ENCODE data around the gene OSBPL1A.
"Not testable (repeated sequence)": the region's sequence is repeated elsewhere in the genome, so short reads cannot be mapped to it uniquely, and the experiment has no call there.

The OSBPL1A gene

DNA sequence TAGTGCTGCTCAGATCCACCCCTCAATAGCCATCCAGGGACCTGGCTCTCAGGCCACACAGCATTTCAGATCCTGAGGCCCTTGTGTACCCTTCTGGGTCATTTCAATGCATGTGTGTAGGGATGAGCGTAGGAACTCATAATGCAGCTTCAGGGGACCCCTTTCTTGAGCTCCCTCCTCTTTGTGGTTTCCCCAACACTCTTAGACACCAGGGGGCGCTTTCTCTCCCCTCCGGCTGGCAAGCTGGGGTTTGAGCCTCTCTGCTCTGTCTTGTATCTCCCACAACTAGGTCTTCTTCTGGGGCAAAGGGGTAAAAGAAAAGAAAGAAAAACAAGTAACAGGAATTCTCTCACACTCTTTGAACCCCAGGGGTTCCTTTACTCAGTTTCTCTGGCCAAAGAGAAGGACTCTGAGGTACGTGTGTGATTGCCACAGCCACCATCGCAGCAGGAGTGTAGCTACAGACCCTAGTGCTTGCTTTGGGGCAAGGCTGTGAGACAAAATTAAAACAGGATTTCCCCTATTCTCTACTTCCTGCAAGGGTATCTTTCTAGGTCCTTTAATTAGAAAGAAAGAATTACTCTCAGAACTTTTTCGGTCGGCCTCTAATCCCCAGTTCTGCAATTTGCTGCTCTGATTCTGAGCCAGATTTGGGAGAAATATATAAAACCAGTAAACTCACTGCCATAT is 220.8 kb downstream of the OSBPL1A start:
- peak; percentile 42 for DNase-seq

GRCh38 chr18:24173997-24174396 is 223.6 kb downstream of the OSBPL1A start:
- no peak for DNase-seq

GRCh38 chr18:24170360-24170759 is 227.3 kb downstream of the OSBPL1A start:
- DNase-seq, result no peak

- no peak for DNase-seq
Observed at GRCh38 chr18:24168496-24168895, 229.1 kb downstream of the OSBPL1A start.

DNA sequence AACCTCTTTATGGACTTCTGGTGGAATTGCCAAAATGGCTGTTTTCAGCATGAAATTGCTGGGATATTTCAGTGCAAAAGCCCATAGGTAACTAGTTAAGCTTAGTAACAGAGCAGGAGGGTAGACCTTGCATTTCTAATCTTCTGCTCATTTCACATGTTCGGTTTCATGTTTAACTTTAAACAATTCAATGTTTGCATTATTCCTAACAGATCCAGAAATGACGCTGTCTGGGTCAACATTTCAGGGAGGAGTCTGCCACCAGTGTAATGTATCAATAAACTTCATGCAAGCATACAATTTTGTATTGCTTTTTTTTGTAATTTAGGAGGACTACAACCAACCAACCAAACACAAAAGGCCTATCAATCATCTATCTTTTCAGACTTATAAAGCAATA is 236.3 kb downstream of the OSBPL1A start:
- no peak for DNase-seq

GRCh38 chr18:24160086-24160485 is 237.5 kb downstream of the OSBPL1A start:
- DNase-seq, result no peak

- DNase-seq, result no peak
Observed at GRCh38 chr18:24157855-24158254, 239.8 kb downstream of the OSBPL1A start.

DNA sequence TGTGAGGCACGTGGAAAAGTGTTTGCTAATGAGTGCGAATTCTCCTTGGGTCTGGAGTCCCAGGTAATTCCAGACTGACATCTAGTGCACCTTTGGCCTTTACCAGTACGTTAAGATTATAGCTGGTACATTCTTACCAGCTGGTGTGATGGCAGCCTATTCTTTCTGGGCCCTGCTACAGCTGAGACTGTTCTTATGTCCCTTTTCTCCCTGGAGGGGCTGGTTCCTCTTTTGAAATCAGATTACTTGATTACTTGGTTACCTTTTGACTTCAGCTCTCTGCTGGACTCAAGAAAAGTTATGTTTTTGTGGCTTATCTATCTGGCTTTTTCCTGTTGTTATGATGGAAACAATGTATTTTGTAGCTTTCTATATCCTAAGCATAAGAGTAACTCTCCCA is 244.2 kb downstream of the OSBPL1A start:
- no peak for DNase-seq

DNA sequence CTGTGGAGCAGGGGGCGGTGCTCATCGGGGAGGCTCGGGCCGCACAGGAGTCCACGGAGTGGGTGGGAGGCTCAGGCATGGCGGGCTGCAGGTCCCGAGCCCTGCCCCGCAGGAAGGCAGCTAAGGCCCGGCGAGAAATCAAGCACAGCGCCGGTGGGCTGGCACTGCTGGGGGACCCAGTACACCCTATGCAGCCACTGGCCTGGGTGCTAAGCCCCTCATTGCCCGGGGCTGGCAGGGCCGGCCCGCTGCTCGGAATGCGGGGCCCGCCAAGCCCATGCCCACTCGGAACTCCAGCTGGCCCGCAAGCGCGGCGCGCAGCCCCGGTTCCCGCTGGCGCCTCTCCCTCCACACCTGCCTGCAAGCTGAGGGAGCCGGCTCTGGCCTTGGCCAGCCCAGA is 248.0 kb downstream of the OSBPL1A start:
- not testable (repeated sequence) for DNase-seq

DNA sequence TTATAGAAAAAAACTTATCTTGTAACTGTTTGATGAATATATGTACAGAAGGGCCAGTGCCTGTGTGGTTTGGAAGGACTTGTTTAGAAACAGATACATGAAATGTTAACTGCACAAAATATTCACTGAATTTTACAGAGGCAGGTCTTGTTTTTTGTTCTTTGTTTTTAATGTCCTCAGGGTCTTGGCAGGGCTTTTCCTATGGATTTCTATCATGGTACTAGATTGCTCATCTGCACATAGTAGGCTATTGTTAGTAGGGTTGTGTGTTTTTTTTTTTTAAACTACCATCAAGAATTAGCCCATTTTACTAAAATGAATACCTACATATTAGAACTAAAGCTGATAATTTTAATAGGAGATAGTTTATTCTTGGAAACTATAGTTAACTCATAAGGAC is 255.2 kb downstream of the OSBPL1A start:
- DNase-seq, result no peak

DNA sequence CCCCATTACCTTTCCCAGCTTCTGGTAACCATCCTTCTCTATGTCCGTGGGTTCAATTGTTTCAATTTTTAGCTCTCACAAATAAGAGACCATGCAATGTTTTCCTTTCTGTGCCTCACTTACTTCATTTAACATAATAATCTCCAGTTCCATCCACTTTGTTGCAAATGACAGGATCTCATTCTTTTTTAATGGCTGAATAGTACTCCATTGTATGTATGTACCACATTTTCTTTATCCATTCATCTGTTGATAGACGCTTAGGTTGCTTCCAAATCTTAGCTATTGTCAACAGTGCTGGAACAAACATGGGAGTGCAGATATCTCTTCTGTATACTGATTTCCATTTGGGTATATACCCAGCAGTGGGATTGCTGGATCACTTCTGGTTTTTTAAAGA is 256.9 kb downstream of the OSBPL1A start:
- DNase-seq, result no peak

DNA sequence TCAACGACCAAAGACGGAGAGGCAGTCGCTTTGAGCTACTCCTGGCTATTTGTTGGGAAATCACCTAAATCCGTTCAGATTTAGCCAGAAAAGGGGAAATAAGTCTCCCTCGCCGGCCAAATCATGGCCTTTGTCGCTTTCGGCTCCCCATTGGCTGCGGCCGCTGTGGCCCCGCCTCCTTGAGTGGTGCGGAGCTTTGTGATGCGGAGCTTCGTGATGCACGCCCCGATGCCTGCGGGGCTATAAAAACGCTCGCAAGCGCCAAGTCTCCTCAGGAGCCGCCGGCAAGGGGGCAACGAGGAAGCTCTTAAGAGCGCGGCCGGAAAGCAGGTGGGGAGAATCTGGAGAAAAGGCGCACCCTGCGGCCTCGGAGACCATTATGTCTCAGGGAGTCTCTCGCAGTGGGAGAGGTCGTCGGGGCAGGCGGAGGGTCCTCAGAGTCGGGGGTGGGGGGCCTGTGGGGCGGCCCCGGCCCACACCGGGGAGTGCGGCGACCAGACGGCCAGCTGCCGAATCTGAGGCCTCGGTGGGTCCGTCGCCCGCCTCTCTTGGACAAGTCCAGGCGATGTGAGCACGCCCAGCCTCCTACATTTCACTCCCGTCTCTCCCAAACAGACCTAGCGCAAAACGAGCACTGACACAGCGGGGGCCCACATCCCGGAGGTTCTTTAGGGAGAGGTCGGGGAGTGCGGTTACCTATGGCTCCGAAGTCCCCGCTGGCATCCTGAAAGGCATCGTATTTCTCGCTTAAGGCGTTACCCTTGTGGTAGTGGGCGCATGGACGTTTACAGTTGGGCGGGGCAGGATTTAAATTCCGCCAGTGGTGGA is 258.6 kb downstream of the OSBPL1A start, which contains the start of gene CABYR:
TSS of gene CABYR (plus strand) at position 274 of the 828 bp plus-strand sequence. CDS start 4,053 bp downstream, outside the sequence.
- DNase-seq, result peak; percentile 92

DNA sequence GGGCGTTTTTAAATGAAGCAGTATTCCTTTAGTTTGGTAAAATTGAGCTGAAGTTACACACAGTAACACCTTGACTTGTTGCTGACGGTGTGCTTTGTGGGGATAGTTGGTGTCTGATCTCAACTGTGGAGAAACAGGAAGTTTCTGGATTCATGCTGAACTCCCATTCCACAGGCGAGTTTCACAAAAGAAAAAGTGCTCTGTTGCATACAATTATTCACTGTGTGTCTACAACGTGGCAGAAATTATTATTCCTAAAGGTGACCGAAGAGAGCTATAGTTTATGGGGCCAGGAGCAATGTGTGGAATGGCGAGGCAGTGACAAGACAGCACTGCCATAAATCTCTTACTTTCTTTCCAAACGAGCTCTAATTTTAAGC is 259.2 kb downstream of the OSBPL1A start:
- no peak for DNase-seq

- no peak for DNase-seq
Observed at GRCh38 chr18:24136967-24137373, 260.7 kb downstream of the OSBPL1A start.

DNA sequence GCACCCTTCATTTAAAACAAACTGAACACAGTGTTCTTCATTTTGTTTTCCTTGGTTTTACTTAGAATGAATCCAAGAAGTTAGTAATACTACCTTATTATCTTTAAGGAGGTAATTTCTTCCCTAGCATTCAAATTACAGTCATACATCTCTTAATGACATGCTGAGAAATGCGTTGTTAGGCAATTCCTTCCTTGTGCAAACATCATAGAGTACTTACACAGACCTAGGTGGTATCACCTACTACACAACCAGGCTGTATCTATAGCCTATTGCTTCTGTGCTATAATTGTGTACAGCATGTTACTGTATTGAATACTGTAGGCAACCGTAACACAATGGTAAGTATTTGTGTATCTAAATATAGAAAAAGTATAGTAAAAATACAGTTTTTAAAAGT is 267.1 kb downstream of the OSBPL1A start:
- DNase-seq, result no peak

DNA sequence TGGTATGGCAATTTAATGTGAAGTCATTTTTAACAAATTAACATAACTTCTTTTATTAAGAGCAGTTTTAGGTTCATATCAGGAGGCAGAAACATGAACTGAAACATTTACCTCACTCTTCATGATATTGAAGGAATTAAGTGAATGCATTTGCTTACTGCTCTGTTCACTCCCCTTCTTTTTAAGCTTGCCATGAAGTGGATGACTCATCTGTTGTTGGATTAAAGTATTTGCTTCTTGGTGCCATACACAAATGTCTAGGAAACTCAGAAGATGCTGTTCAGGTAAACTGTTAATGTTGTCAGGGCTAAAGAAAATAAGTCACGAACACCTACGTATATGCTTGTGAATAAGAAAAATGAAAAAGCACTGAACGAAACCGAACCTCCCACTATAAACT is 268.9 kb downstream of the OSBPL1A start:
- DNase-seq, result no peak

- DNase-seq, result no peak
Observed at GRCh38 chr18:24127735-24128134, 269.9 kb downstream of the OSBPL1A start.

DNA sequence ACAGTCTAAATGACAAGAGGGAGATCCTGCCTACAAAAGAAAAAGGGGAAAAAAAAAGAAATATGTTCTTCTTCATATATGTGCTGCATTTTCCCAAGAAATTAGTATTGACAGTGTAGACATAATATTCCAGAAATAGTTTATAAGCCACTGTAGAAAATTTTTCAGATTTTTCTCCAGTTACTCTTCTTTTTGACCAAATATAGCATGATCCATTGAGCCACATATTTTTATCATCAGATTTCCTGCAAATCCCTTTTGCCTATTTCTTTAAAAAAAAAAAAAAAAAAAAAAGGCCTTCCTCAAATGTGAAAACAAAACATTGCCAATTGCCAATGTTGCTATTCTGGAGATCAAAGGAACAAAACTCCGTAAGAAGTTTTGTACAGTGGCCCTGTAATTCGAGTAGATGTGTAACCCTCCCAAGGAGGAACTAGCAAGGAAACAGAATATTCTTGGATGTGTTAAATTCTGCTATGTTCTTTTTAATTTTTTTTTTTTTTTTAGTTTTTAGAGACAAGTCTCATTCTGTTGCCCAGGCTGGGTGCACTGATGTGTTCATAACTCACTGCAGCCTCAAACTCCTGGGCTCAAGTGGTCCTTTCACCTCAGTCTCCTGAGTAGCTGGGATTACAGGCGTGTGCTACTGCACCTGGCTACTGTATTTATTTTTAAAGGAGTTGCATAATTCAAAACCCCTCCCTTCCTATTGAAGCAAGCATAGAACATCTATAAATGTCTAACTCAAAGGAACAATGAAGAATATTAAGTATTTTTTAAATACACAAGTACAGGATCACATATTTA is 271.3 kb downstream of the OSBPL1A start:
- DNase-seq, result no peak

DNA sequence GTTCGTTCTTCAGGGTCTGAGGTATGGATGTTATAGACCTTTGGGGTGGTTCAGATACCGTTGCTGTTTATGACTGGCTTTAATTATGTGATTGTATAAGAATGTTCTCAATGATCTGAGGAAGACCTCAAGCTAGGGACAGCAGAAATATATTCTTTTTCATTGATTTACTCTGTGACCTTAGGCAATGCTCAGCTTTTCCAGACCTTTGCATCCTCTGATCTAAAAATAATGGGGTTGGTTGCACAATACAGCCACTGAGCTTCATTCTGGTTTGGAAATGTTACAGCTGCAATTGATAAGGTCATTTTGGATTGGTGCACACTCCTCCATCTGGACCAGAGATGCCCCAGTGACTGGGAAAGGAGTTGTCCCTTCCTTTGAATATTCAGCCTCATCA is 276.0 kb downstream of the OSBPL1A start:
- DNase-seq, result no peak

GRCh38 chr18:24120676-24121075 is 276.9 kb downstream of the OSBPL1A start:
- no peak for DNase-seq

DNA sequence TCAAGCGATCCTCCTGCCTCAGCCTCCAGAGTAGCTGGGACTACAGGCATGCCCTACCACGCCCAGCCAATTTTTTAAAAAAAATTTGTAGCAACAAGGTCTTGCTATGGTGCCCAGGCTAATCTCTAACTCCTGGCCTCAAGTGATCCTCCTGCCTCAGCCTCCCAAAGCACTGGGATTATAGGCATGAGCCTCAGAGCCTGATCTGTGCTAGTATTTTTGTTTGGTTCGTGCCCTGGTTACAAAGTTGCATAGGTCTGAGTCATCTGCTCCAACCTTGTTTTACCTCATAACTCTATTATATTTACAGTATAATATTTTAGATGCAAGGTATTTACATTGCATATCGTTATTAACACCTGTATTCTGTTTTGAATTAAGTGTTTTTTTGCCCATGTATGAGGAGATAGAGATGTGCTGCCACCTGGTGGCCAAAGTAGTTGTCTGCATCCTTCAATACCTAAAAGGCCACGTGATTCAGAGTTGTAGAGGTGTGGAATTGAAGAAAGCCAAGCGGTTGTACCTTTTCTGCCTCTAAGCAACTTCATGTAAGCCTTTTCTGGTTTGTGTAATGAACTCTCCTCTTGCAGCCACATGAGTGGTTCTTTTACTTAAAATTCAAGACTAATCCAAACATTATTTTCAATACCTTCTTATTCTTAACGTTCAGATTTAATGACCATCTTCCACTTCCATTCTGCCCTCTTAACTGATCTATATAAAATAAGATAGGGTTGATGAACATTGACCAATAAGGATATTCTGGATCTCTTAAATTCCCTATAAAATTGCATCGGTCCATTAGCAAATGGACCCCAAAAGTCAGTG is 278.7 kb downstream of the OSBPL1A start:
- DNase-seq, result peak; percentile 66

DNA sequence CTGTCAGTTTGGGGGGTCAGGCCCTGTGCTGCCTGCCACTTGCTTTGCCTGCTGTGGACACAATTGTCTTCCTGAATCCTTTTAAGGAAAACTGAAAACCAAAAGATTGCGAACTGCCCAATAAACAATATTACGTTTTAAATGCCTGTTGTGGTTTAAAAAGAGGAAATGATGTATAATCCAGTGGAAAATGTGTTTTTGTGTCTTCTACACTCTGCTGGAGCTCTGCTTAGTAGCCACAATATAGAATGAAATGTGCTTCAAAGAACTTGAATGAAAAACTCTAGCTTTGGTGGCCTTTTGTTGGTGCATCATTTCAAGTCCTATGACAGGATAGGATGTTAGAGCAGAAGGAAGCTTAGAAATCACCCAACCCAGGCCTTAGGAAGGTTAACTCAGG is 282.0 kb downstream of the OSBPL1A start:
- DNase-seq, result no peak
